ENCODE results near the gene CD81. TPM values are rescaled to one million over a fixed set of nuclear protein-coding genes. Genes with fewer than 3 reads are reported as not detected.

Gene CD81
- total RNA-seq, 2 experiments from 2014 or later, result 118 to 145 TPM

- intact Hi-C loops (cut with DNase I, micrococcal nuclease), result loop anchor here (1.0 to 5.0 kb wide), 4 partner anchors 35 to 441 kb away; partner anchors contain the start of gene CDKN1C (in 1 of the 2)
- peak overlapping the region; percentile 86 for H3K4me3 Mint-ChIP-seq
- ChIA-PET POLR2A (interaction anchor here (1.5 kb wide), 1 partner anchor 68 kb away, joined by 5 read pairs; the partner anchor contains the start of gene CD81), CTCF (interaction anchor here (0.6 to 1.5 kb wide), 4 partner anchors 26 to 87 kb away, joined by 3 to 7 read pairs (median 4); no protein-coding TSS in a partner anchor)
- H3K27ac Mint-ChIP-seq, result peak overlapping the region; percentile 71
- ATAC-seq (no peak), DNase-seq (peak; percentile 44)
- H3K9me3 Mint-ChIP-seq (ENCODE audit: low read depth), result no peaks in the 10 kb centered on the region
- peaks cover 38% of the 10 kb centered on the region for H3K4me1 Mint-ChIP-seq
- no peaks in the 10 kb centered on the region for H3K36me3 Mint-ChIP-seq (ENCODE audit: low read depth)
- no peaks in the 10 kb centered on the region for H3K27me3 Mint-ChIP-seq
These were observed 68.8 kb downstream of the CD81 start for GRCh38 chr11:2445746-2446551.

DNA sequence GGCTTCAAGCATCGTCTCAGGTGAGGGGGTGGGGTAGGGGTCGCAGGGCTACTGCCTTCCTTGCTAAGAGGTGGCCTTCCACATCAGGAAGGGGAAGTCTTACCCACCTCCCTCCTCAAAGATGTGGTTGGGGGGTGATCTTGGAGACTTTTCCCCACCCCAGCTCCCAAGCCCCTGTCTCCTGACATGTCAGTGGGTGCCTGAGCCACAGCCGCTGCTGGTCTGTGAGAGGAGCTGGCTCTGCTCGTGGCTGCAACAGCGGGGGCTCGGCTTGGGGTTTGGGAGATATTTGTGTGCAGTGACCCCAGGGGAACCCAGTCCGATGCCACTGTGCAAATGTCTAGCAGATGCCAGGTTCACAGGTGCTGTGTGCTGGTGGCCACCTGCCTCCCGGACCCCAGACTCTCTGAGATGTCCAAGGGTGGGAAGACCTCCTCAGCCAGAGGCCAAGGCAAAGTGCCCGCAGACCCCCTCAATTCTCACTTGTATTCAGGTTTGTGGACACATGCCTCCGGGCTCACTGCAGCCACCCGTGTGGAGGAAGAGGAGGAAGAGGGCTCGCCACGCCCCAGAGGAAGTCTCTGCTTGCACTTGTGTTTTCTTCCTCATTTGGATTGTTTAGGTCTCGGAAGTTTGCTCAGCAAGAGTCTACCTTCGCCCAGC, 69.6 kb downstream of the CD81 start:
- POLR2A ChIA-PET, result no interaction called here
- intact Hi-C loops (cut with DNase I, micrococcal nuclease), result loop anchor here in 1 of 2 experiments (5.0 kb wide), 2 partner anchors 36 to 441 kb away; partner anchors contain the start of gene CDKN1C

More for the DNA sequence above, 69.6 kb downstream of the CD81 start:
- H3K4me3 Mint-ChIP-seq, result peak overlapping the region; percentile 86
- DNase-seq (peak; percentile 42), ATAC-seq (no peak)
- H3K36me3 Mint-ChIP-seq (ENCODE audit: low read depth), result no peaks in the 10 kb centered on the region
- no peaks in the 10 kb centered on the region for H3K9me3 Mint-ChIP-seq (ENCODE audit: low read depth)
- H3K27ac Mint-ChIP-seq, result peak overlapping the region; percentile 74
- no peaks in the 10 kb centered on the region for H3K27me3 Mint-ChIP-seq
- H3K4me1 Mint-ChIP-seq, result peaks cover 38% of the 10 kb centered on the region
- CTCF ChIA-PET, result interaction anchor here (1.5 kb wide), 1 partner anchor 80 kb away, joined by 5 read pairs; no protein-coding TSS in a partner anchor

Other genes with a start within 250 kb of the CD81 start
- 1 to 10 TPM; 8.6 to 9.2 TPM for gene IGF2, start 237.9 kb upstream of the CD81 start, total RNA-seq
- not detected for gene INS, start 216.1 kb upstream of the CD81 start, total RNA-seq
- not detected for gene TH, start 205.5 kb upstream of the CD81 start, total RNA-seq
- 1 to 10 TPM; 2.0 to 2.7 TPM for gene ASCL2, start 106.7 kb upstream of the CD81 start, total RNA-seq
- gene C11orf21, start 75.4 kb upstream of the CD81 start, total RNA-seq, result 1 to 10 TPM; 6.7 to 8.3 TPM
- gene TSPAN32, start 75.3 kb upstream of the CD81 start, total RNA-seq, result 1 to 10 TPM; 6.0 to 7.6 TPM
- gene TSSC4, start 23.4 kb downstream of the CD81 start, total RNA-seq, result 10 to 100 TPM; 19.8 to 38.4 TPM
- under 1 TPM in 1 of 2 experiments, not detected in 1; 0.05 TPM for gene TRPM5, start 67.2 kb downstream of the CD81 start, total RNA-seq
- 10 to 100 TPM in 1 of 2 experiments, 1 to 10 TPM in 1; 9.1 to 10.9 TPM for gene KCNQ1, start 67.7 kb downstream of the CD81 start, total RNA-seq

Measured in activated CD4-positive, alpha-beta T cell treated with anti-CD3 and anti-CD28 coated beads for 36 hours (primary cell).